Measurements from ENCODE around the gene CATSPERD. TPM values are rescaled to one million over a fixed set of nuclear protein-coding genes. Genes with fewer than 3 reads are reported as not detected.

Gene CATSPERD
- polyA plus RNA-seq, 2 of the 4 experiments (the other 2 are of a cell fraction), result 0.03 TPM; not detected in 1

DNA sequence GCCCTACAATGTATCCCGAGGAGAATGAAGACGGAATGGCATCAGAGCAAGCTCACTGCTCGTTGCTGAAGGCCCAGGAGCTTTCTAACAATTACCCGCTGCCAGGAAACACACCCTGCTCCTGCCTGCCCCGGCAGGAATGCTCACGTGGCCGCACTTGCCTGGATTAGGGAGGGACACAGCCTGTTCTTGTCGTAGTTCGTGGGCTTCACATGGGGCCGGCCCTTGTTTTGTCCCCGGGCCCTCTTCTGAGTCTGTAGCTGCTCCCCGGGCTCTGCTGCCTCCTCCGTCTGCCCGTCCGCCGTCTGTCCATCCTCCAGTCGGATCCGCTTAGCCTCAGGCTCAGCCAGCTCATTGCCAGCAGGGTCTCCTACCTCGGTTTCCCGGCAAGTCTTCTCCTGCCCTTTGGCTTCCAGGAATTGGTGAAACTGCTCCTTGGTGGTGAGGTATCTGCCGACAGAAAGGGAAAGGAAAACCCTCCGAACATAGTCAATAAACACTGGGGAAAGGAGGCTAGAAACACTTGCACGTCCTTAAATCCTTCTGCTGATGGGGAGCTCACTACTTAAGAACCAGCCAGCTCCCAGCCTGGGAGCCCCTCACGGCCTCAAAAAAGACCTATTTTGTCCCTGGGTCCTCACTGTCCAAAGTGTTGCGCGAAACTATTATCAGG lies 69.6 kb downstream of the CATSPERD start:
- ChIA-PET CTCF (interaction anchor here (1.4 to 2.9 kb wide), 3 partner anchors 10 to 16 kb away, joined by 3 to 20 read pairs (median 7); no protein-coding TSS in a partner anchor), POLR2A (interaction anchor here (0.6 to 2.1 kb wide), 6 partner anchors 9 to 81 kb away, joined by 3 to 10 read pairs (median 4); partner anchors contain the start of genes CATSPERD and LONP1)
- Histone ChIP-seq H3K27ac (peak overlapping the region; percentile 99 to 100), H3K9me3 (no peaks in the 10 kb centered on the region), H3K4me2 (peak overlapping the region; percentile 98), H3K4me3 (peak overlapping the region; percentile 97), H3K4me1 (peaks cover 5% of the 10 kb centered on the region; the same call in 2 of the 3 replicates)
- WGBS (ENCODE audit: missing lambda C conversion rate), result 61% methylated on average over 25 of the region's 26 CpGs
- DNase-seq (ENCODE audit: low read depth in 1 of 2, low spot score in 1 of 2) (no peak), ATAC-seq (no peak), FAIRE-seq (no peak)
- TF ChIP-seq ZNF302 (CRISPR knock-in tag; IDR thresholded peaks at IDR 0.05) (no peak), ZFP36 (IDR thresholded peaks at IDR 0.05; ENCODE audit: borderline replicate concordance, partially characterized antibody) (peak; percentile 42), SREBF2 (IDR thresholded peaks at IDR 0.05) (no peak)

DNA sequence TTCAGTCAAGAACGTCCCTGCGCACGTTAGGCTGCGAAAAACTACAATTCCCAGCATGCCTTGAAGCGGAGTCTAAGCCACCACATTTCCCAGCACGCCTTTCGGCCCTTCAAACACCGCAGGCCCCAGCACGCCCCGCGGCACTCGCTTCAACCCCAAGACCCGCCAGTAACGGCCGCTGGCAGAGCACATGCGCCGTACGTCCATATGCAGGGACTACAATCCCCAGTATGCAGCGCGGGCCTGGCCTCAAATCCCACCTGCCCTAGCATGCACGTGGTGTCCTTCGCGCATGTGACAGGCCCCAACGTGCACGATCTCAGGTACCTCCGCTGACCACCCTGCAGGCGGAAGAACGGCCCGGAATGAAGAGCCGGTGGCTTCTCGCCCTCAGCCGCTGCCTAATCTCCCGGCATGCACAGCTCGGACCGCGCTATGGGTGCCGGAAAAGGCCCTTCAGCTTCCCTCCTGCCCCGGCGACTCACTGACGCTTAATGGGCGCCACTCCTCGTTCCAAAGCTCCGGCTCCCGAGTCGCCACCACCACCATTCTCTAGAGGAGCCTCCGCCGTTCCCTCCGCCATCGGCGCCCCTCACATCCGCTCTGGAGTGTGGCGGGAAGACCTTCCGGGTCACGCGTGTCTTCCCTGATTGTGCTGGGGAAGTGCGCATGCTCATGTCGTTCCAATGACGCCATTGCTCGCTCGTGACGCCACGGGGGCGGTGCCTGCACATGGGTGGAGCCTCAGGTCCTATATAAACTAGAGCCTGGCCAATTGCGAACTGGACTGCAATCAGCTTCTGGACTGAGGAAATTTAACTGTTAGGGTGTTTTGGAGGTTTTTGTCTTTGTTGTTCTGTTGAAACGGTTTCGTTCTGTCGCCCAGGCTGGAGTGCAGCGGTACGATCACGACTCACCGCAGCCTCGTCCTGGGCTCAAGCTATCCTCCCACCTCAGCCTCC lies 70.4 kb downstream of the CATSPERD start, which contains the start of gene DUS3L:
Gene DUS3L, minus strand, starts transcription at position 605 of the 962 bp plus-strand sequence. Its CDS starts 22 bp downstream, at position 583.
- FAIRE-seq (peak; percentile 70), DNase-seq (ENCODE audit: low read depth in 1 of 2, low spot score in 1 of 2) (peak; percentile 88 to 98), ATAC-seq (peak; percentile 95 to 96)
- Histone ChIP-seq H3K27ac (peak within 1 kb of the TSS; percentile 99 to 100), H3K4me1 (peaks cover 5% of the 10 kb centered on the region; the same call in 2 of the 3 replicates), H3K4me2 (peak within 1 kb of the TSS; percentile 98), H3K4me3 (peak within 1 kb of the TSS; percentile 97), H3K9me3 (no peaks in the 10 kb centered on the region)
- TF ChIP-seq MAFK (IDR thresholded peaks at IDR 0.05; ENCODE audit: partially characterized antibody), result no peak
- TF ChIP-seq HOXB5 (CRISPR knock-in tag; IDR thresholded peaks at IDR 0.05), result peak; percentile 71
- TF ChIP-seq, protein P1, sequence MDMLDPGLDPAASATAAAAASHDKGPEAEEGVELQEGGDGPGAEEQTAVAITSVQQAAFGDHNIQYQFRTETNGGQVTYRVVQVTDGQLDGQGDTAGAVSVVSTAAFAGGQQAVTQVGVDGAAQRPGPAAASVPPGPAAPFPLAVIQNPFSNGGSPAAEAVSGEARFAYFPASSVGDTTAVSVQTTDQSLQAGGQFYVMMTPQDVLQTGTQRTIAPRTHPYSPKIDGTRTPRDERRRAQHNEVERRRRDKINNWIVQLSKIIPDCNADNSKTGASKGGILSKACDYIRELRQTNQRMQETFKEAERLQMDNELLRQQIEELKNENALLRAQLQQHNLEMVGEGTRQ (IDR thresholded peaks at IDR 0.05), result peak; percentile 96
- TF ChIP-seq, protein P2, sequence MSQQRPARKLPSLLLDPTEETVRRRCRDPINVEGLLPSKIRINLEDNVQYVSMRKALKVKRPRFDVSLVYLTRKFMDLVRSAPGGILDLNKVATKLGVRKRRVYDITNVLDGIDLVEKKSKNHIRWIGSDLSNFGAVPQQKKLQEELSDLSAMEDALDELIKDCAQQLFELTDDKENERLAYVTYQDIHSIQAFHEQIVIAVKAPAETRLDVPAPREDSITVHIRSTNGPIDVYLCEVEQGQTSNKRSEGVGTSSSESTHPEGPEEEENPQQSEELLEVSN (IDR thresholded peaks at IDR 0.05; ENCODE audit: borderline replicate concordance, low read depth), result peak; percentile 91
- peak; percentile 15; the same call in 1 of the 2 replicates for TF ChIP-seq RARB (CRISPR knock-in tag; IDR thresholded peaks at IDR 0.05)
- TF ChIP-seq HOXB13 (CRISPR knock-in tag; IDR thresholded peaks at IDR 0.05; ENCODE audit: low read depth), result peak; percentile 67; the same call in 1 of the 2 replicates
- TF ChIP-seq, protein P3, sequence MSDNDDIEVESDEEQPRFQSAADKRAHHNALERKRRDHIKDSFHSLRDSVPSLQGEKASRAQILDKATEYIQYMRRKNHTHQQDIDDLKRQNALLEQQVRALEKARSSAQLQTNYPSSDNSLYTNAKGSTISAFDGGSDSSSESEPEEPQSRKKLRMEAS (IDR thresholded peaks at IDR 0.05), result peak; percentile 99
- TF ChIP-seq NFE2L2 (conservative IDR thresholded peaks at IDR 0.05; ENCODE audit: low read length), result no peak
- no peak for TF ChIP-seq ESRRA (IDR thresholded peaks at IDR 0.05; ENCODE audit: borderline replicate concordance, low read length)
- TF ChIP-seq POLR2A (IDR thresholded peaks at IDR 0.05; ENCODE audit: low read length), result peak; percentile 44
- peak; percentile 93 for TF ChIP-seq PHF8 (IDR thresholded peaks at IDR 0.05; ENCODE audit: borderline replicate concordance, low read depth)
- TF ChIP-seq EHF (CRISPR knock-in tag; IDR thresholded peaks at IDR 0.05), result 0 out of 2 replicates have a peak, but pooled peaks have one; percentile 44
- peak in 1 of 2 experiments; percentile 74; a peak in 2 of 5 replicates for TF ChIP-seq JUN (IDR thresholded peaks at IDR 0.05)
- no peak for TF ChIP-seq ZSCAN20 (CRISPR knock-in tag; IDR thresholded peaks at IDR 0.05)
- TF ChIP-seq MYC (IDR thresholded peaks at IDR 0.05; ENCODE audit: borderline replicate concordance, low read length), result peak; percentile 94
- TF ChIP-seq, protein P4, sequence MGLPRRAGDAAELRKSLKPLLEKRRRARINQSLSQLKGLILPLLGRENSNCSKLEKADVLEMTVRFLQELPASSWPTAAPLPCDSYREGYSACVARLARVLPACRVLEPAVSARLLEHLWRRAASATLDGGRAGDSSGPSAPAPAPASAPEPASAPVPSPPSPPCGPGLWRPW (IDR thresholded peaks at IDR 0.05), result no peak
- TF ChIP-seq, protein P5, sequence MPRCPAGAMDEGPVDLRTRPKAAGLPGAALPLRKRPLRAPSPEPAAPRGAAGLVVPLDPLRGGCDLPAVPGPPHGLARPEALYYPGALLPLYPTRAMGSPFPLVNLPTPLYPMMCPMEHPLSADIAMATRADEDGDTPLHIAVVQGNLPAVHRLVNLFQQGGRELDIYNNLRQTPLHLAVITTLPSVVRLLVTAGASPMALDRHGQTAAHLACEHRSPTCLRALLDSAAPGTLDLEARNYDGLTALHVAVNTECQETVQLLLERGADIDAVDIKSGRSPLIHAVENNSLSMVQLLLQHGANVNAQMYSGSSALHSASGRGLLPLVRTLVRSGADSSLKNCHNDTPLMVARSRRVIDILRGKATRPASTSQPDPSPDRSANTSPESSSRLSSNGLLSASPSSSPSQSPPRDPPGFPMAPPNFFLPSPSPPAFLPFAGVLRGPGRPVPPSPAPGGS (IDR thresholded peaks at IDR 0.05), result peak; percentile 13; the same call in 1 of the 3 replicates
- no peak for TF ChIP-seq CHD2 (IDR thresholded peaks at IDR 0.05; ENCODE audit: low read length, partially characterized antibody)
- TF ChIP-seq TP53 (CRISPR knock-in tag; IDR thresholded peaks at IDR 0.05), result peak; percentile 78; the same call in 1 of the 2 replicates
- WGBS (ENCODE audit: missing lambda C conversion rate), result 26% methylated on average over 26 of the region's 72 CpGs
- ChIA-PET CTCF (interaction anchor here (1.0 to 2.9 kb wide), 5 partner anchors 10 to 16 kb away, joined by 3 to 20 read pairs (median 7); no protein-coding TSS in a partner anchor), POLR2A (interaction anchor here (0.6 to 2.1 kb wide), 7 partner anchors 9 to 113 kb away, joined by 3 to 10 read pairs (median 3); partner anchors contain the start of genes CATSPERD and LONP1)

All from A549 (cell line).